H9 (cell line): ENCODE measurements around the gene NCAM2. TPM values are rescaled to one million over a fixed set of nuclear protein-coding genes. Genes with fewer than 3 reads are reported as not detected.

Experiments
- DNase-seq: peaks from one replicate; pipeline ENCODE4 v3.0.0-alpha.2; 2017
- H2AFZ ChIP-seq: one replicate; pipeline ENCODE4 v1.6.1; 2013; ENCODE audit warnings: mild to moderate bottlenecking, low read length, control low read depth, moderate library complexity
- H2AK5ac ChIP-seq: 2 replicates; pipeline ENCODE4 v1.6.1; 2013; ENCODE audit warnings: low read length, control low read depth, mixed read lengths; ENCODE audit not compliant: insufficient read length
- H2BK120ac ChIP-seq: one replicate; pipeline ENCODE4 v1.6.1; 2013; ENCODE audit warnings: low read depth, mild to moderate bottlenecking, low read length, control low read depth, inconsistent platforms; ENCODE audit not compliant: poor library complexity, severe bottlenecking
- H2BK12ac ChIP-seq: 2 replicates; pipeline ENCODE4 v1.6.1; 2013; ENCODE audit warnings: low read length, control low read depth, mixed read lengths, low read depth; ENCODE audit not compliant: insufficient read length
- H2BK15ac ChIP-seq: 2 replicates; pipeline ENCODE4 v1.6.1; 2013; ENCODE audit warnings: low read depth, low read length, control low read depth
- H2BK20ac ChIP-seq: one replicate; pipeline ENCODE4 v1.6.1; 2013; ENCODE audit warnings: low read depth, mild to moderate bottlenecking, low read length, control low read depth, inconsistent platforms; ENCODE audit not compliant: poor library complexity, severe bottlenecking
- H2BK5ac ChIP-seq: 2 replicates; pipeline ENCODE4 v1.6.1; 2013; ENCODE audit warnings: low read length, control low read depth, mixed read lengths; ENCODE audit not compliant: insufficient read length
- H3K14ac ChIP-seq: 2 replicates; pipeline ENCODE4 v1.6.1; 2013; ENCODE audit warnings: low read length, control low read depth; ENCODE audit not compliant: insufficient read depth
- H3K18ac ChIP-seq: 2 replicates; pipeline ENCODE4 v1.6.1; 2013; ENCODE audit warnings: low read depth, mild to moderate bottlenecking, mixed read lengths, low read length, control low read depth; ENCODE audit not compliant: insufficient read length
- H3K23ac ChIP-seq: 2 replicates; pipeline ENCODE4 v1.6.1; 2013; ENCODE audit warnings: low read length, control low read depth, mixed read lengths, low read depth; ENCODE audit not compliant: insufficient read length
- H3K23me2 ChIP-seq: 2 replicates; pipeline ENCODE4 v1.6.1; 2013; ENCODE audit warnings: low read depth, mild to moderate bottlenecking, mixed read lengths, low read length, control low read depth; ENCODE audit not compliant: insufficient read length, poor library complexity, severe bottlenecking
- H3K27ac ChIP-seq: 2 replicates; pipeline ENCODE4 v1.5.1; 2013; ENCODE audit warnings: low read length, control low read depth, mixed read lengths, low read depth; ENCODE audit not compliant: insufficient read length
- H3K27me3 ChIP-seq: 2 replicates; pipeline ENCODE4 v1.6.1; 2013; ENCODE audit warnings: low read length, control low read depth, inconsistent platforms; ENCODE audit not compliant: insufficient read depth
- H3K4ac ChIP-seq: 2 replicates; pipeline ENCODE4 v1.6.1; 2013; ENCODE audit warnings: low read depth, mild to moderate bottlenecking, control low read depth, inconsistent platforms, low read length, moderate library complexity
- H3K4me1 ChIP-seq: 2 replicates; pipeline ENCODE4 v1.6.1; 2013; ENCODE audit warnings: low read length, control low read depth, inconsistent platforms; ENCODE audit not compliant: insufficient read depth
- H3K4me2 ChIP-seq: 2 replicates; pipeline ENCODE4 v1.6.1; 2013; ENCODE audit warnings: low read length, control low read depth, mixed read lengths; ENCODE audit not compliant: insufficient read length, insufficient read depth
- H3K56ac ChIP-seq: 2 replicates; pipeline ENCODE4 v1.6.1; 2013; ENCODE audit warnings: low read depth, mild to moderate bottlenecking, mixed read lengths, low read length, control low read depth; ENCODE audit not compliant: insufficient read length
- H3K79me1 ChIP-seq: 2 replicates; pipeline ENCODE4 v1.6.1; 2013; ENCODE audit warnings: low read depth, mild to moderate bottlenecking, moderate library complexity, low read length, control low read depth, inconsistent platforms; ENCODE audit not compliant: insufficient read depth, poor library complexity, severe bottlenecking
- H3K79me2 ChIP-seq: 2 replicates; pipeline ENCODE4 v1.6.1; 2013; ENCODE audit warnings: low read length, control low read depth, inconsistent platforms; ENCODE audit not compliant: insufficient read depth
- H3K9ac ChIP-seq: 2 replicates; pipeline ENCODE4 v1.6.1; 2013; ENCODE audit warnings: low read length, control low read depth, mixed read lengths; ENCODE audit not compliant: insufficient read length; ENCODE audit errors: extremely low read depth
- H3K9me3 ChIP-seq: one replicate; pipeline ENCODE4 v1.6.1; 2013; ENCODE audit warnings: low read depth, low read length, inconsistent platforms; ENCODE audit not compliant: control insufficient read depth
- H3T11ph ChIP-seq: one replicate; pipeline ENCODE4 v1.6.1; 2013; ENCODE audit warnings: mild to moderate bottlenecking, low read length, control low read depth, inconsistent platforms
- H4K20me1 ChIP-seq: one replicate; pipeline ENCODE4 v1.6.1; 2013; ENCODE audit not compliant: control insufficient read depth, insufficient read length, insufficient read depth
- H4K5ac ChIP-seq: 2 replicates; pipeline ENCODE4 v1.6.1; 2013; ENCODE audit warnings: low read depth, mild to moderate bottlenecking, mixed read lengths, low read length, control low read depth; ENCODE audit not compliant: insufficient read length
- H4K8ac ChIP-seq: replicated peaks from 2 replicates; pipeline ENCODE4 v1.6.1; 2013; ENCODE audit warnings: low read length, control low read depth, mixed read lengths, low read depth; ENCODE audit not compliant: insufficient read length
- H4K91ac ChIP-seq: 2 replicates; pipeline ENCODE4 v1.6.1; 2013; ENCODE audit warnings: low read depth, mild to moderate bottlenecking, moderate library complexity, mixed read lengths, low read length, control low read depth; ENCODE audit not compliant: insufficient read length
- H3K27ac Mint-ChIP-seq, 3 experiments: 2 replicates in 2 of 3; 3 replicates in 1 of 3; pipeline ENCODE4 v1.8.0; 2020 to 2021; ENCODE audit warnings: mixed read lengths in 3 of 3, mild to moderate bottlenecking in 1 of 3, moderate library complexity in 1 of 3
- H3K27me3 Mint-ChIP-seq: 2 replicates; pipeline ENCODE4 v1.8.0; 2021; ENCODE audit warnings: low read depth, mild to moderate bottlenecking, moderate library complexity, mixed read lengths
- H3K36me3 Mint-ChIP-seq, 3 experiments: 2 replicates in 2 of 3; 3 replicates in 1 of 3; pipeline ENCODE4 v1.8.0; 2020 to 2021; ENCODE audit warnings: low read depth in 3 of 3, mixed read lengths in 3 of 3; ENCODE audit not compliant: insufficient read depth in 1 of 3
- H3K4me1 Mint-ChIP-seq, 2 experiments: 2 replicates each; pipeline ENCODE4 v1.8.0; 2020; ENCODE audit warnings: mixed read lengths in 2 of 2
- H3K4me3 Mint-ChIP-seq, 2 experiments: 2 replicates in 1 of 2; 3 replicates in 1 of 2; pipeline ENCODE4 v1.8.0; 2020 to 2021; ENCODE audit warnings: mild to moderate bottlenecking in 2 of 2, mixed read lengths in 2 of 2, moderate library complexity in 1 of 2
- H3K9me3 Mint-ChIP-seq, 2 experiments: 2 replicates in 1 of 2; 3 replicates in 1 of 2; pipeline ENCODE4 v1.8.0; 2020; ENCODE audit warnings: mild to moderate bottlenecking in 2 of 2, mixed read lengths in 2 of 2, moderate library complexity in 1 of 2
- CTCF ChIP-seq: fragments of 200-600 bp; sonication (generic); conservative IDR thresholded peaks from 3 replicates; pipeline ENCODE4 v1.8.0; 2021; ENCODE audit warnings: antibody characterized with exemption, mild to moderate bottlenecking
- total RNA-seq: library from RNA; stranded (reverse); gene quantifications from 2 replicates; pipeline ENCODE4 v1.2.1, GENCODE V29; 2021

NCAM2 gene
- total RNA-seq, 1 experiment from 2014 or later, result 2.2 TPM

DNA sequence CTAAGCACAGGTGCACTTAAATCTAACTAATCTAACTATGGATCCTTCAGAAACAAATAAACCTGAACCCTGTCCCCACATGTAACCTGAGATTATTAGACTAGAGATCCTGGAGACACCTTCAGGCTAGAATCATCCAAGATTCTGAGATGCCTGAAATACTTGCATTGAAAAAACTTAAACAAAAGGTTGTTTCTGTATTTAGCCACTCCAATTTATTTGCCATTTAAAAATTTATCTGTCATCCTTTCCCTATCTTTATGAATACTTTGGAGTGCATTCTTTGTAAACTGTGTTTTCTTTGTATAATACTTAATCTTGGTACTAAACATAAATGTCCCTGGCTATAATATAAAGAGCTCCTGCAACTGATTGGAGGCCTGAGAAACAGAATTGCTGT is 270.7 kb downstream of the NCAM2 start:
- Histone ChIP-seq H2BK5ac (no peak overlapping the region), H3K23ac (no peak overlapping the region), H3K23me2 (no peaks in the 10 kb centered on the region), H3K4me1 (no peaks in the 10 kb centered on the region), H3K27ac (no peak overlapping the region), H2AFZ (no peak overlapping the region), H4K5ac (no peak overlapping the region), H3K18ac (no peak overlapping the region), H3K14ac (no peak overlapping the region), H3K4ac (no peak overlapping the region), H2AK5ac (no peak overlapping the region), H3K79me2 (no peaks in the 10 kb centered on the region), H3K27me3 (no peaks in the 10 kb centered on the region), H3T11ph (no peak overlapping the region), H2BK15ac (no peak overlapping the region), H3K79me1 (no peaks in the 10 kb centered on the region), H4K20me1 (no peaks in the 10 kb centered on the region), H3K56ac (no peak overlapping the region), H3K4me2 (no peak overlapping the region), H2BK12ac (no peak overlapping the region), H4K91ac (no peak overlapping the region), H2BK120ac (no peak overlapping the region), H3K9me3 (no peaks in the 10 kb centered on the region), H4K8ac (no peak overlapping the region), H2BK20ac (no peak overlapping the region), H3K9ac (no peak overlapping the region)
- no peak overlapping the region; a peak in 1 of 7 replicates for H3K27ac Mint-ChIP-seq
- DNase-seq, result no peak
- H3K36me3 Mint-ChIP-seq, result no peaks in the 10 kb centered on the region; a peak in 1 of 7 replicates
- no peak overlapping the region for H3K4me3 Mint-ChIP-seq
- peaks cover 3 to 4% of the 10 kb centered on the region in 2 experiments; a peak in 1 of 4 replicates for H3K4me1 Mint-ChIP-seq
- H3K9me3 Mint-ChIP-seq, result no peaks in the 10 kb centered on the region
- no peak for TF ChIP-seq CTCF
- no peaks in the 10 kb centered on the region for H3K27me3 Mint-ChIP-seq
